HepG2 (cell line): Measurements from ENCODE around the gene ATXN7L3. TPM values are rescaled to one million over a fixed set of nuclear protein-coding genes. Genes with fewer than 3 reads are reported as not detected.

ENCODE experiments used
- KDM5B ChIP-seq: sonication (generic); formaldehyde crosslinking; IDR thresholded peaks from 2 replicates; pipeline ENCODE4 v1.4.0; 2020; ENCODE audit warnings: missing genetic modification reagents, mild to moderate bottlenecking, borderline replicate concordance
- MYNN ChIP-seq: sonication (generic); formaldehyde crosslinking; IDR thresholded peaks from 2 replicates; pipeline ENCODE4 v1.4.0; 2020; ENCODE audit warnings: mild to moderate bottlenecking, low read depth, missing genetic modification reagents
- NFATC3 ChIP-seq: sonication (generic); formaldehyde crosslinking; IDR thresholded peaks from 2 replicates; pipeline ENCODE4 v1.5.1; 2020; ENCODE audit warnings: mild to moderate bottlenecking, missing genetic modification reagents
- ONECUT2 ChIP-seq: sonication (generic); formaldehyde crosslinking; IDR thresholded peaks from 2 replicates; pipeline ENCODE4 v1.4.0; 2020; ENCODE audit warnings: missing genetic modification reagents
- POLR2AphosphoS5 ChIP-seq: IDR thresholded peaks from 2 replicates; pipeline ENCODE4 v1.6.1; 2012; ENCODE audit warnings: low read depth, low read length
- TCF12 ChIP-seq, 2 experiments: fragments of 450-650 bp in 1 of 2; sonication (generic) in 1 of 2; formaldehyde crosslinking in 1 of 2; IDR thresholded peaks; 2 replicates each; pipeline versions ENCODE4 v1.6.1 to v1.8.0; 2017 to 2022; ENCODE audit warnings: antibody characterized with exemption in 1 of 2, mild to moderate bottlenecking in 1 of 2, missing genetic modification reagents in 1 of 2, moderate library complexity in 1 of 2
- ZNF205 ChIP-seq: IDR thresholded peaks from 2 replicates; pipeline ENCODE4 v1.6.1; 2018; ENCODE audit warnings: missing biosample characterization, missing genetic modification reagents
- ZNF224 ChIP-seq: sonication (generic); formaldehyde crosslinking; IDR thresholded peaks from 2 replicates; pipeline ENCODE4 v1.5.0; 2020; ENCODE audit warnings: mild to moderate bottlenecking, missing genetic modification reagents
- ZNF619 ChIP-seq: sonication (generic); formaldehyde crosslinking; IDR thresholded peaks from 2 replicates; pipeline ENCODE4 v1.4.0; 2020; ENCODE audit warnings: mild to moderate bottlenecking, missing genetic modification reagents
- ZNF670 ChIP-seq: sonication (generic); formaldehyde crosslinking; IDR thresholded peaks from 2 replicates; pipeline ENCODE4 v1.8.0; 2022; ENCODE audit warnings: mild to moderate bottlenecking, missing genetic modification reagents, borderline replicate concordance
- polyA plus RNA-seq, 8 experiments: library from polyadenylated mRNA; depleted of rRNA in 3 of 8; stranded (reverse) in 7 of 8; unstranded in 1 of 8; fragments of >200 nt; fragmentation: Illumina TruSeq in 4 of 8; extraction: Trizol in 4 of 8; gene quantifications; 2 replicates each; pipeline versions ENCODE4 v1.2.1 to v1.2.3, GENCODE V29; 2011 to 2016; ENCODE audit warnings: low read depth in 4 of 8, missing spikeins in 1 of 8, mixed read lengths in 1 of 8; ENCODE audit not compliant: insufficient read depth in 1 of 8
- total RNA-seq, 5 experiments: library from RNA; depleted of rRNA; stranded (reverse); fragments of >200 nt; fragmentation: Illumina TruSeq; extraction: Trizol; gene quantifications; 2 replicates each; pipeline ENCODE4 v1.2.3, GENCODE V29; 2016; ENCODE audit warnings: low read depth in 1 of 5
- TF ChIP-seq, protein P1 (sequence below): sonication (generic); formaldehyde crosslinking; IDR thresholded peaks from 2 replicates; pipeline ENCODE4 v1.4.0; 2020; ENCODE audit warnings: missing genetic modification reagents, borderline replicate concordance
- TF ChIP-seq, protein P2 (sequence below): sonication (generic); formaldehyde crosslinking; IDR thresholded peaks from 2 replicates; pipeline ENCODE4 v1.4.0; 2020; ENCODE audit warnings: missing genetic modification reagents, mild to moderate bottlenecking, borderline replicate concordance
- TF ChIP-seq, protein P3 (sequence below): sonication (generic); formaldehyde crosslinking; IDR thresholded peaks from 2 replicates; pipeline ENCODE4 v1.4.0; 2020; ENCODE audit warnings: missing genetic modification reagents, borderline replicate concordance
- TF ChIP-seq, protein P4 (sequence below): sonication (generic); formaldehyde crosslinking; IDR thresholded peaks from 2 replicates; pipeline ENCODE4 v1.4.0; 2020; ENCODE audit warnings: mild to moderate bottlenecking, low read depth, missing genetic modification reagents
- TF ChIP-seq, protein P5 (sequence below): sonication (generic); formaldehyde crosslinking; IDR thresholded peaks from 2 replicates; pipeline ENCODE4 v1.4.0; 2020; ENCODE audit warnings: missing genetic modification reagents
- TF ChIP-seq, protein P6 (sequence below): IDR thresholded peaks from 2 replicates; pipeline ENCODE4 v1.6.1; 2016; ENCODE audit warnings: missing biosample characterization, missing genetic modification reagents, low read depth
- TF ChIP-seq, protein P7 (sequence below): sonication (generic); formaldehyde crosslinking; IDR thresholded peaks from 2 replicates; pipeline ENCODE4 v1.4.0; 2020; ENCODE audit warnings: missing genetic modification reagents

ATXN7L3 gene
- total and polyA plus RNA-seq, 2 of the 13 experiments (the other 11 are each of a cell fraction or from before 2014, with no cell fraction given): 44.5 to 59.1 TPM

DNA sequence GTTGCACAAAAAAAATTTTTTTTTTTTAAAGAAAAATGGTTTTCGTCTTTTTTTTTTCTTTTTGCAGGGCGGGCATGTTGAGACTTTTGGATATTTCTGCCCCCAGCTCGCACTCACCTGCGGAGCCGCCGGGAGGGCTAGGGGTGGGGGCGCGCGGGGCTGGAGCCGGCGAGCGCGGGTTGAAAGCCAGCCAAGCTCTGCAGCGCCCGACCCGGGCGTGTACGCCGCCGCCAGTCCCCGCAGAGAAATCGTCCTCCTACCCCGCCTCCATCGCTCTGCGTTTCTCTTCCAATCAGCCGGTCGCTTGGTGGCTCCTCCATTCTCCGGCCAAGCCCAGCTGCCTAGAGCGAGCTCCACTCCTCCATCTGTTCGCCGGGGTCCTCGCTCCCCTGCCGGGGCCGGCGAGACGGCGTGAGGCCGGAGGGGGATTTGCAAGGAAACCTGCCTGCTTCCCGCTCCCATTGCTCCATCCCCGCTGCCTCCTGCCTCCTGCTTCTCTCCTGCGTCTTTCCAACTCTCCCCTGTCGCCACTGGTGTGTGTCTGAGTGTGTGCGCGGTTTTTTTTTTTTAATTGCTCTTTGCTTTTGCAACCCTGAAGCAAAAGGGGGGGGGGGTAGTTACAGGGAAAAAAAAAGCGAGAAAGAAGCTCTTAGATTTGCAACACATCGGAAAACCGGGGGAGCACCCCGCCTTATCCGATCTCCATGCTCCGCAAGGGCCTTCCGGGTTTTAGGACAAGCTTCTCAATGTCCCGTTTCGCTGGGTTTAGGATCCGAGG, 21.6 kb upstream of the ATXN7L3 start (continued):
- TF ChIP-seq, protein P1, sequence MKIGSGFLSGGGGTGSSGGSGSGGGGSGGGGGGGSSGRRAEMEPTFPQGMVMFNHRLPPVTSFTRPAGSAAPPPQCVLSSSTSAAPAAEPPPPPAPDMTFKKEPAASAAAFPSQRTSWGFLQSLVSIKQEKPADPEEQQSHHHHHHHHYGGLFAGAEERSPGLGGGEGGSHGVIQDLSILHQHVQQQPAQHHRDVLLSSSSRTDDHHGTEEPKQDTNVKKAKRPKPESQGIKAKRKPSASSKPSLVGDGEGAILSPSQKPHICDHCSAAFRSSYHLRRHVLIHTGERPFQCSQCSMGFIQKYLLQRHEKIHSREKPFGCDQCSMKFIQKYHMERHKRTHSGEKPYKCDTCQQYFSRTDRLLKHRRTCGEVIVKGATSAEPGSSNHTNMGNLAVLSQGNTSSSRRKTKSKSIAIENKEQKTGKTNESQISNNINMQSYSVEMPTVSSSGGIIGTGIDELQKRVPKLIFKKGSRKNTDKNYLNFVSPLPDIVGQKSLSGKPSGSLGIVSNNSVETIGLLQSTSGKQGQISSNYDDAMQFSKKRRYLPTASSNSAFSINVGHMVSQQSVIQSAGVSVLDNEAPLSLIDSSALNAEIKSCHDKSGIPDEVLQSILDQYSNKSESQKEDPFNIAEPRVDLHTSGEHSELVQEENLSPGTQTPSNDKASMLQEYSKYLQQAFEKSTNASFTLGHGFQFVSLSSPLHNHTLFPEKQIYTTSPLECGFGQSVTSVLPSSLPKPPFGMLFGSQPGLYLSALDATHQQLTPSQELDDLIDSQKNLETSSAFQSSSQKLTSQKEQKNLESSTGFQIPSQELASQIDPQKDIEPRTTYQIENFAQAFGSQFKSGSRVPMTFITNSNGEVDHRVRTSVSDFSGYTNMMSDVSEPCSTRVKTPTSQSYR: no peak
- TF ChIP-seq KDM5B (CRISPR knock-in tag) (peak; percentile 1; the same call in 1 of the 2 replicates), ZNF224 (CRISPR knock-in tag) (no peak), POLR2AphosphoS5 (peak; percentile 35; the same call in 1 of the 2 replicates), TCF12 (IDR thresholded peaks at IDR 0.05) (no peak), TCF12 (CRISPR knock-in tag; IDR thresholded peaks at IDR 0.05) (0 out of 2 replicates have a peak, but pooled peaks have one; percentile 62), NFATC3 (CRISPR knock-in tag) (no peak), ZNF205 (0 out of 2 replicates have a peak, but pooled peaks have one; percentile 57), ONECUT2 (CRISPR knock-in tag) (0 out of 2 replicates have a peak, but pooled peaks have one; percentile 8), MYNN (no peak), ZNF670 (CRISPR knock-in tag) (peak; percentile 35; the same call in 1 of the 2 replicates), ZNF619 (no peak)
- TF ChIP-seq, protein P2, sequence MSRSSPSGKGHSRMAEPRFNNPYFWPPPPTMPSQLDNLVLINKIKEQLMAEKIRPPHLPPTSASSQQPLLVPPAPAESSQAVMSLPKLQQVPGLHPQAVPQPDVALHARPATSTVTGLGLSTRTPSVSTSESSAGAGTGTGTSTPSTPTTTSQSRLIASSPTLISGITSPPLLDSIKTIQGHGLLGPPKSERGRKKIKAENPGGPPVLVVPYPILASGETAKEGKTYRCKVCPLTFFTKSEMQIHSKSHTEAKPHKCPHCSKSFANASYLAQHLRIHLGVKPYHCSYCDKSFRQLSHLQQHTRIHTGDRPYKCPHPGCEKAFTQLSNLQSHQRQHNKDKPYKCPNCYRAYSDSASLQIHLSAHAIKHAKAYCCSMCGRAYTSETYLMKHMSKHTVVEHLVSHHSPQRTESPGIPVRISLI (CRISPR knock-in tag): peak; percentile 64; the same call in 1 of the 2 replicates
- TF ChIP-seq, protein P3, sequence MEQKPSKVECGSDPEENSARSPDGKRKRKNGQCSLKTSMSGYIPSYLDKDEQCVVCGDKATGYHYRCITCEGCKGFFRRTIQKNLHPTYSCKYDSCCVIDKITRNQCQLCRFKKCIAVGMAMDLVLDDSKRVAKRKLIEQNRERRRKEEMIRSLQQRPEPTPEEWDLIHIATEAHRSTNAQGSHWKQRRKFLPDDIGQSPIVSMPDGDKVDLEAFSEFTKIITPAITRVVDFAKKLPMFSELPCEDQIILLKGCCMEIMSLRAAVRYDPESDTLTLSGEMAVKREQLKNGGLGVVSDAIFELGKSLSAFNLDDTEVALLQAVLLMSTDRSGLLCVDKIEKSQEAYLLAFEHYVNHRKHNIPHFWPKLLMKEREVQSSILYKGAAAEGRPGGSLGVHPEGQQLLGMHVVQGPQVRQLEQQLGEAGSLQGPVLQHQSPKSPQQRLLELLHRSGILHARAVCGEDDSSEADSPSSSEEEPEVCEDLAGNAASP (CRISPR knock-in tag): 0 out of 2 replicates have a peak, but pooled peaks have one; percentile 38
- TF ChIP-seq, protein P4, sequence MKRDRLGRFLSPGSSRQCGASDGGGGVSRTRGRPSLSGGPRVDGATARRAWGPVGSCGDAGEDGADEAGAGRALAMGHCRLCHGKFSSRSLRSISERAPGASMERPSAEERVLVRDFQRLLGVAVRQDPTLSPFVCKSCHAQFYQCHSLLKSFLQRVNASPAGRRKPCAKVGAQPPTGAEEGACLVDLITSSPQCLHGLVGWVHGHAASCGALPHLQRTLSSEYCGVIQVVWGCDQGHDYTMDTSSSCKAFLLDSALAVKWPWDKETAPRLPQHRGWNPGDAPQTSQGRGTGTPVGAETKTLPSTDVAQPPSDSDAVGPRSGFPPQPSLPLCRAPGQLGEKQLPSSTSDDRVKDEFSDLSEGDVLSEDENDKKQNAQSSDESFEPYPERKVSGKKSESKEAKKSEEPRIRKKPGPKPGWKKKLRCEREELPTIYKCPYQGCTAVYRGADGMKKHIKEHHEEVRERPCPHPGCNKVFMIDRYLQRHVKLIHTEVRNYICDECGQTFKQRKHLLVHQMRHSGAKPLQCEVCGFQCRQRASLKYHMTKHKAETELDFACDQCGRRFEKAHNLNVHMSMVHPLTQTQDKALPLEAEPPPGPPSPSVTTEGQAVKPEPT (CRISPR knock-in tag): 0 out of 2 replicates have a peak, but pooled peaks have one; percentile 44
- TF ChIP-seq, protein P5, sequence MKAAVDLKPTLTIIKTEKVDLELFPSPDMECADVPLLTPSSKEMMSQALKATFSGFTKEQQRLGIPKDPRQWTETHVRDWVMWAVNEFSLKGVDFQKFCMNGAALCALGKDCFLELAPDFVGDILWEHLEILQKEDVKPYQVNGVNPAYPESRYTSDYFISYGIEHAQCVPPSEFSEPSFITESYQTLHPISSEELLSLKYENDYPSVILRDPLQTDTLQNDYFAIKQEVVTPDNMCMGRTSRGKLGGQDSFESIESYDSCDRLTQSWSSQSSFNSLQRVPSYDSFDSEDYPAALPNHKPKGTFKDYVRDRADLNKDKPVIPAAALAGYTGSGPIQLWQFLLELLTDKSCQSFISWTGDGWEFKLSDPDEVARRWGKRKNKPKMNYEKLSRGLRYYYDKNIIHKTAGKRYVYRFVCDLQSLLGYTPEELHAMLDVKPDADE (CRISPR knock-in tag): no peak
- TF ChIP-seq, protein P6, sequence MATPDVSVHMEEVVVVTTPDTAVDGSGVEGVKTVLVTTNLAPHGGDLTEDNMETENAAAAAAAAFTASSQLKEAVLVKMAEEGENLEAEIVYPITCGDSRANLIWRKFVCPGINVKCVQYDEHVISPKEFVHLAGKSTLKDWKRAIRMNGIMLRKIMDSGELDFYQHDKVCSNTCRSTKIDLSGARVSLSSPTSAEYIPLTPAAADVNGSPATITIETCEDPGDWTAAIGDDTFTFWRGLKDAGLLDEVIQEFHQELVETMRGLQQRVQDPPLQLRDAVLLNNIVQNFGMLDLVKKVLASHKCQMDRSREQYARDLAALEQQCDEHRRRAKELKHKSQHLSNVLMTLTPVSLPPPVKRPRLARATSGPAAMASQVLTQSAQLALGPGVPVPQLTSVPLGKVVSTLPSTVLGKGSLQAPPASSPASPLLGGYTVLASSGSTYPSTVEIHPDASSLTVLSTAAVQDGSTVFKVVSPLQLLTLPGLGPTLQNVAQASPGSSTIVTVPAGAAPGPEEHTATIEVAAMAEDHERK (CRISPR knock-in tag): no peak
- TF ChIP-seq, protein P7, sequence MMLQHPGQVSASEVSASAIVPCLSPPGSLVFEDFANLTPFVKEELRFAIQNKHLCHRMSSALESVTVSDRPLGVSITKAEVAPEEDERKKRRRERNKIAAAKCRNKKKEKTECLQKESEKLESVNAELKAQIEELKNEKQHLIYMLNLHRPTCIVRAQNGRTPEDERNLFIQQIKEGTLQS: no peak
